Mucosa of rectum (tissue), 2 donors: ENCODE data around the gene SETBP1.

Experiments
- H3K27ac ChIP-seq, 2 donors: one replicate each; pipeline ENCODE4 v1.7.0; 2013; ENCODE audit warnings: inconsistent platforms in 2 of 2, low read depth in 2 of 2, low read length in 2 of 2
- H3K27me3 ChIP-seq, 2 donors: one replicate each; pipeline ENCODE4 v1.7.0; 2013; ENCODE audit warnings: low read length in 2 of 2; ENCODE audit not compliant: control insufficient read depth in 2 of 2, insufficient read depth in 2 of 2
- H3K36me3 ChIP-seq, 2 donors: one replicate each; pipeline ENCODE4 v1.7.0; 2013; ENCODE audit warnings: low read length in 2 of 2; ENCODE audit not compliant: control insufficient read depth in 2 of 2, insufficient read depth in 2 of 2
- H3K4me1 ChIP-seq, 2 donors: one replicate each; pipeline ENCODE4 v1.7.0; 2013; ENCODE audit warnings: low read length in 2 of 2, mild to moderate bottlenecking in 1 of 2; ENCODE audit not compliant: control insufficient read depth in 2 of 2, insufficient read depth in 2 of 2
- H3K4me3 ChIP-seq, 2 donors: one replicate each; pipeline ENCODE4 v1.7.0; 2013; ENCODE audit warnings: low read length in 2 of 2
- H3K9ac ChIP-seq, 2 donors: one replicate each; pipeline ENCODE4 v1.7.0; 2013; ENCODE audit warnings: low read length in 2 of 2, low read depth in 1 of 2, mild to moderate bottlenecking in 1 of 2
- H3K9me3 ChIP-seq, 2 donors: one replicate each; pipeline ENCODE4 v1.7.0; 2013; ENCODE audit warnings: low read length in 2 of 2; ENCODE audit not compliant: control insufficient read depth in 2 of 2
- donor health status: healthy.
- donor health status: Normal muscosa, but diverticular disease.

SETBP1 gene

DNA sequence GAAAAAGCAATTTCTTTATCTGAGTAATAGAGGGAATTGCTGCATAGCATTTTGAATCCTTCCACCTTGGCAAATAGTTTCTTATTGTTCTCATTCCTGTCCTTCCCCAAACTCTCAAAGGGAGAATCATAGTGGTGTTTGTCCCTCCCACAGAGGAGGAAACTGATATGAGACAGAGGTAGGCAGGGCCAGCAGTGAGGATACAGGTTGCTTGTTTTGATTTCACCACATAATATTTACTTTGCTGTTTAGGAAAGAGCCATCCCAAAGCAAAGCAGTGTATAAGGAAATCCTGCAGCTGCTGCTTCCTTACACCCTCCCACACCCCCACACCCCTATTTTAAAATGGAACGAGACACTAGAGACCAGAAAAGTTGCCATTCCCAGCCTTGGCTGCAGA lies 195.3 kb downstream of the SETBP1 start:
- no peak overlapping the region for H3K9ac ChIP-seq
- no peaks in the 10 kb centered on the region for H3K9me3 ChIP-seq
- no peak overlapping the region for H3K27ac ChIP-seq
- no peak overlapping the region for H3K4me3 ChIP-seq
- no peaks in the 10 kb centered on the region for H3K36me3 ChIP-seq
- no peaks in the 10 kb centered on the region for H3K27me3 ChIP-seq
- H3K4me1 ChIP-seq, result no peaks in the 10 kb centered on the region

GRCh38 chr18:44876755-44877154 lies 196.1 kb downstream of the SETBP1 start:
- H3K27ac ChIP-seq, result no peak overlapping the region
- no peaks in the 10 kb centered on the region for H3K9me3 ChIP-seq
- no peak overlapping the region for H3K4me3 ChIP-seq
- H3K4me1 ChIP-seq, result no peaks in the 10 kb centered on the region
- H3K27me3 ChIP-seq, result no peaks in the 10 kb centered on the region
- no peaks in the 10 kb centered on the region for H3K36me3 ChIP-seq
- no peak overlapping the region for H3K9ac ChIP-seq

GRCh38 chr18:44878335-44878734 lies 197.6 kb downstream of the SETBP1 start:
- no peak overlapping the region for H3K27ac ChIP-seq
- H3K36me3 ChIP-seq, result no peaks in the 10 kb centered on the region
- no peak overlapping the region for H3K9ac ChIP-seq
- no peak overlapping the region for H3K4me3 ChIP-seq
- H3K9me3 ChIP-seq, result no peaks in the 10 kb centered on the region
- H3K4me1 ChIP-seq, result no peaks in the 10 kb centered on the region
- no peaks in the 10 kb centered on the region for H3K27me3 ChIP-seq

DNA sequence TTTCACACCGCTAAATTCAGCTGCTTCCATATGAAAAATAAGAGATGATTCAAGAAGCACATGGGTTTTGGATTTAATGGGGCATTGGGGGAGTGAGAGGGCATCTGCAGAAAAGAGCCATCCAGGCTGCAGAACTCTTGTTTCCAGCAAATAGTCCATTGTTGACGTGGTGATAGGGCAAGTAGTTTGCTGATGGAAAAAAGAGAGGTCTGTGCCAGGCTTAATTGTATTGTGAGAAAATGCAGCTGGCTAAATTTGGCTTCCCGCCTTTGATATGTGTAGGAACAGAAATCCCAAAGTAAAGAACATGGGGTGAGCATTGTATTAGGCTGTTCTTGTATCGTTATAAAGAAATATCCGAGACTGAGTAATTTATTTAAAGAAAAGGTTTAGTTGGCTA lies 199.5 kb downstream of the SETBP1 start:
- Histone ChIP-seq H3K4me3 (no peak overlapping the region), H3K27me3 (no peaks in the 10 kb centered on the region), H3K9ac (no peak overlapping the region), H3K9me3 (no peaks in the 10 kb centered on the region), H3K27ac (no peak overlapping the region), H3K4me1 (no peaks in the 10 kb centered on the region), H3K36me3 (no peaks in the 10 kb centered on the region)

DNA sequence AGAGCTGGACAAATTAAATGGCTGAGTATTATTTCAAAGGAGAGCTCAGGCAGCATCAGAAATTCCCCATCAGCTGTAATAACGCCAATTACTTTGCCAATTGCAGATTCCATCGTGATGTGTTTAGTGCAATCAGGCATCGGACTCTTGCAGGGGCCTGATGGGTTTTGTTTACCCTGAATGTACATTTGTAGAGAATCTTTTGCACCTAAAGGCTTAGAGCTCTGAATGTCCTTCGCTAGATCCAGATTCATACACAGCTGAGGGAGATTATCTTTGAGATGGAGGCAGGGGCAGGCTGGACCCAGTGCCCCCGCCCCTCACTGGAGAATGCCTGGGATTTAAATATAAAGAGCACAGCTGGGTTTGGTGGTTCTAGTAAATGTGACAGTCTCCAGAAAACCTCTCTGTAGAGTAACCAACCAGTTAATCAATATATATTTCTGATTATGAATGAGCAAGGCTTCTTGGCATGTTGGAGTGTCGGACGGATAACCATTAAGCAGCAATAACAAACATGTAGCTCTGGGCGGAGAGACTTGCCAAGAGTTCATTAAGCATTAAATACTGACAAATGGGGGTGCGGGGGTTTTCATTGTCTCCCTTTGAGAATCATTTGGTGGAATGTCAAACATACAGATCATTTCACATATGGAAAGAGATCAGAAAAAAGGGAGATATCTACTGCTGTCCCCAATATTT lies 200.9 kb downstream of the SETBP1 start:
- Histone ChIP-seq H3K4me1 (no peaks in the 10 kb centered on the region), H3K9ac (no peak overlapping the region), H3K4me3 (no peak overlapping the region), H3K27ac (no peak overlapping the region), H3K9me3 (no peaks in the 10 kb centered on the region), H3K27me3 (no peaks in the 10 kb centered on the region), H3K36me3 (no peaks in the 10 kb centered on the region)

GRCh38 chr18:44882163-44882868 lies 201.6 kb downstream of the SETBP1 start:
- Histone ChIP-seq H3K4me1 (peaks cover 0 to 2% of the 10 kb centered on the region in 2 donors), H3K4me3 (no peak overlapping the region), H3K27ac (no peak overlapping the region), H3K36me3 (no peaks in the 10 kb centered on the region), H3K9me3 (no peaks in the 10 kb centered on the region), H3K27me3 (no peaks in the 10 kb centered on the region), H3K9ac (no peak overlapping the region)

DNA sequence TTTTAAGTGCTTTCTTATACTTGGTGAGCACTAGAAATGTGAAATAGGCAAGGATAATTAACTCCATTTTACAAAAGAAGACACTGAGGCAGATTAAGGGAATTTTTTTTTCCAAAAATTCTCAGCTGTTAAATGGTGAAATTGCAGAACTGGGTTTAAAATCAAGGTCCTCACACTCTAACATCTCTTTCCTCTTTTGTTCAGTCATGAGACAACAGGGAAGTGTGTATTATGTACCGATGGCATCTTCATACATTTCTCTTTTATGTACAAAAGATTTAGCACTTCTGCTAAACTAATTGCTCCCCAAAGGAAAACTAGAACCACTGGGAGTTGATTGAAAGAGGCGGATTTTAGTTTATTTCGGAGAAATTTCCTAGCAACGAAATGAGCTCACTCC lies 203.0 kb downstream of the SETBP1 start:
- no peak overlapping the region for H3K27ac ChIP-seq
- peaks cover 0 to 2% of the 10 kb centered on the region in 2 donors for H3K4me1 ChIP-seq
- H3K9me3 ChIP-seq, result no peaks in the 10 kb centered on the region
- H3K36me3 ChIP-seq, result no peaks in the 10 kb centered on the region
- no peak overlapping the region for H3K9ac ChIP-seq
- no peaks in the 10 kb centered on the region for H3K27me3 ChIP-seq
- no peak overlapping the region for H3K4me3 ChIP-seq

GRCh38 chr18:44884431-44884830 lies 203.7 kb downstream of the SETBP1 start:
- Histone ChIP-seq H3K4me1 (peaks cover 0 to 2% of the 10 kb centered on the region in 2 donors), H3K9ac (no peak overlapping the region), H3K27me3 (no peaks in the 10 kb centered on the region), H3K4me3 (no peak overlapping the region), H3K36me3 (no peaks in the 10 kb centered on the region), H3K27ac (no peak overlapping the region), H3K9me3 (no peaks in the 10 kb centered on the region)

DNA sequence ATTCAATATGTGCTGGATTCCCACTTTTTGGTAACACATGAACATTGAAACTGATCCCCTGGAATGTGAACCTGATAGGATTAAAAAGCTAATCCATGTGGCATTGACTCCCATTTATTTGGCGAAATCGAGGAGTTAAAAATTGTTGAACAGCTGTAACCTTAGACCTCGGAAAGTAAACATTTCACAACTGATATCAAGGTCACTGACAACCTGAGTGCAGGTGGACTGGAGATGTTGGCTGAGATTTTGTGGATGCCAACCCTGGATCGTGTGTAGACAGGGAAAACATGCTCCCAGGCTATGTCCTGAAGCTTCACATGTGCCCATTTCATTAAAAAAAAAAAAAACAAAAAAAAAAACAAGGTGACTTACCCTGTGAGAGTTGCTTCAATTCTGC lies 204.8 kb downstream of the SETBP1 start:
- Histone ChIP-seq H3K4me1 (peaks cover 0 to 2% of the 10 kb centered on the region in 2 donors), H3K9ac (no peak overlapping the region), H3K27ac (no peak overlapping the region)

DNA sequence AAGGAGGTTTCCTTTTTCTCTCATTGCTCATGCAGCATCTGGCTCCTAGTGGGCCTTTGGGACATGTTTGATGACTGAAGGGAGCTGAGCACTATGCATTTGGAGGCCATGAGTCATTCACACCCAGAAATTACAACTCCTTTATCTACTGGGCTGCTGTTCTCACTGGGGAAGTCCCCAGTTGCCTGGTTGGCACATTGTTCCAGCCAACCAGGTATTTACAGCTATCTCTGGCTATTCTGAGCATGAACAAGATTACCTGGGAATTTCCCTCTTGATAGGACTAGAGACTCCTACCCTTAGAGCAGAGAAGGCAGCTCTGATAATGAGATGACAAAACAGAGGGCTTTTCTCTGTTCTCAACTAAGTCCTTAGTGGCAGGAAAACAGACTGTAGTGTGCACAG lies 206.5 kb downstream of the SETBP1 start:
- Histone ChIP-seq H3K27ac (no peak overlapping the region), H3K4me1 (peaks cover 0 to 2% of the 10 kb centered on the region in 2 donors), H3K27me3 (no peaks in the 10 kb centered on the region), H3K9ac (no peak overlapping the region), H3K4me3 (no peak overlapping the region), H3K36me3 (no peaks in the 10 kb centered on the region), H3K9me3 (no peaks in the 10 kb centered on the region)

More for the DNA sequence above, 204.8 kb downstream of the SETBP1 start:
- no peaks in the 10 kb centered on the region for H3K36me3 ChIP-seq
- H3K4me3 ChIP-seq, result no peak overlapping the region
- H3K27me3 ChIP-seq, result no peaks in the 10 kb centered on the region
- H3K9me3 ChIP-seq, result no peaks in the 10 kb centered on the region
